ENCODE results near the gene RFNG. TPM values are rescaled to one million over a fixed set of nuclear protein-coding genes. Genes with fewer than 3 reads are reported as not detected.

Gene RFNG
- total and polyA plus RNA-seq, 2 of the 13 experiments (the other 11 are each of a cell fraction or from before 2014, with no cell fraction given): 61.4 to 64.0 TPM

GRCh38 chr17:82018152-82018988, 33.2 kb downstream of the RFNG start (continued):
- TF ChIP-seq YEATS2 (CRISPR knock-in tag; IDR thresholded peaks at IDR 0.05; ENCODE audit: borderline replicate concordance): 0 out of 2 replicates have a peak, but pooled peaks have one; percentile 11

- ChIA-PET CTCF (ENCODE audit: low intra/inter-chr PET ratio, low total read pairs) (interaction anchor here (6.8 kb wide), 1 partner anchor 57 kb away, joined by 181 read pairs; the partner anchor contains the start of gene NOTUM), POLR2A (interaction anchor here (1.3 to 14.1 kb wide), 4 partner anchors 20 to 74 kb away, joined by 3 to 470 read pairs (median 11); partner anchors contain the start of gene NOTUM)
- BruUV-seq (replicated peaks): no TSS peak
- DNase-seq (ENCODE audit: low spot score) (no peak), ATAC-seq (no peak), FAIRE-seq (no peak)
- no peak overlapping the region for H2AFZ ChIP-seq (ENCODE audit: low read length)
- intact Hi-C loops (cut with micrococcal nuclease; ENCODE audit: unreplicated experiment) (no loop called here), in situ Hi-C loops (cut with HindIII; ENCODE audit: extremely low pct_ligation_motif_present, low pct_unique_long_range_greater_than_20kb) (no loop called here)
- no peaks in the 10 kb centered on the region; a peak in 1 of 5 replicates for H3K27me3 ChIP-seq (ENCODE audit: control insufficient read depth in 1 of 2, insufficient read depth in 2 of 2, low read length in 2 of 2)
- H3K9ac ChIP-seq (ENCODE audit: insufficient read depth, low read depth, low read length): no peak overlapping the region
- no peaks in the 10 kb centered on the region; the same call in 1 of the 2 replicates for H4K20me1 ChIP-seq (ENCODE audit: insufficient read depth, low read length)
- H3K4me3 ChIP-seq (replicated peaks in 1 of 3; ENCODE audit: insufficient read depth in 1 of 3, low read depth in 2 of 3, low read length in 3 of 3): no peak overlapping the region
- H3K79me2 ChIP-seq (ENCODE audit: insufficient read depth, low read length): peaks cover 27% of the 10 kb centered on the region
- peaks cover 15 to 18% of the 10 kb centered on the region in 2 experiments for H3K36me3 ChIP-seq (replicated peaks in 1 of 2; ENCODE audit: control insufficient read depth in 1 of 2, insufficient read depth in 2 of 2, low read length in 2 of 2)
- H3K27ac ChIP-seq (ENCODE audit: extremely low read length, insufficient read depth, low read length): peak overlapping the region; percentile 68
- H3K4me2 ChIP-seq (ENCODE audit: low read depth, low read length): no peak overlapping the region
- H3K9me3 ChIP-seq (ENCODE audit: low read length): no peaks in the 10 kb centered on the region
- WGBS (ENCODE audit: low lambda C conversion rate): 90% methylated on average over 8 of the region's 13 CpGs
- H3K4me1 ChIP-seq (ENCODE audit: insufficient read depth, low read length): peaks cover 93% of the 10 kb centered on the region
- TF ChIP-seq ARNT (IDR thresholded peaks at IDR 0.05): no peak
- no peak for TF ChIP-seq ZC3H13 (CRISPR knock-in tag; IDR thresholded peaks at IDR 0.05)
- no peak for TF ChIP-seq MLX (CRISPR knock-in tag; IDR thresholded peaks at IDR 0.05)
- TF ChIP-seq ZNF280B (CRISPR knock-in tag; IDR thresholded peaks at IDR 0.05; ENCODE audit: borderline replicate concordance): 0 out of 2 replicates have a peak, but pooled peaks have one; percentile 42
- no peak for TF ChIP-seq TSC22D2 (CRISPR knock-in tag; IDR thresholded peaks at IDR 0.05; ENCODE audit: borderline replicate concordance)
- peak; percentile 15; the same call in 1 of the 2 replicates for TF ChIP-seq POLR2G (IDR thresholded peaks at IDR 0.05; ENCODE audit: low read depth, low read length)
- 0 out of 2 replicates have a peak, but pooled peaks have one; percentile 4 for TF ChIP-seq NFYB (CRISPR knock-in tag; IDR thresholded peaks at IDR 0.05)
- peak; percentile 41 for TF ChIP-seq SRSF4 (IDR thresholded peaks at IDR 0.05; ENCODE audit: low read depth, low read length, poor library complexity, severe bottlenecking)
- peak; percentile 61; the same call in 1 of the 2 replicates for TF ChIP-seq PCBP1 (IDR thresholded peaks at IDR 0.05; ENCODE audit: borderline replicate concordance, low read depth, low read length)
- TF ChIP-seq ZBTB20 (CRISPR knock-in tag; IDR thresholded peaks at IDR 0.05; ENCODE audit: borderline replicate concordance, low read depth): no peak
- no peak for TF ChIP-seq NAIF1 (CRISPR knock-in tag; IDR thresholded peaks at IDR 0.05; ENCODE audit: borderline replicate concordance)
- no peak for TF ChIP-seq FOXJ3 (CRISPR knock-in tag; IDR thresholded peaks at IDR 0.05; ENCODE audit: borderline replicate concordance)
- no peak for TF ChIP-seq MXD1 (CRISPR knock-in tag; IDR thresholded peaks at IDR 0.05)
- TF ChIP-seq EEA1 (CRISPR knock-in tag; IDR thresholded peaks at IDR 0.05; ENCODE audit: borderline replicate concordance): no peak
- TF ChIP-seq ZNF576 (CRISPR knock-in tag; IDR thresholded peaks at IDR 0.05): no peak
- no peak for TF ChIP-seq HNF4G (IDR thresholded peaks at IDR 0.05; ENCODE audit: borderline replicate concordance, low read depth, low read length)
- no peak for TF ChIP-seq HNF4G (CRISPR knock-in tag; IDR thresholded peaks at IDR 0.05; ENCODE audit: borderline replicate concordance, low read depth)
These were observed 33.9 kb downstream of the RFNG start for GRCh38 chr17:82017612-82018151.
